D721Med (cell line): ENCODE data around the gene OR1L8.
"Not testable (repeated sequence)": the region's sequence is repeated elsewhere in the genome, so short reads cannot be mapped to it uniquely, and the experiment has no call there.

Experiments
- DNase-seq: peaks from one replicate; pipeline ENCODE4 v3.0.0; 2011; ENCODE audit warnings: low spot score; ENCODE audit not compliant: insufficient read length
- FAIRE-seq: peaks from 2 replicates; lab custom pipeline; 2011; peaks lifted over from hg19 to GRCh38; lab: Jason Lieb, UNC
- TF ChIP-seq, protein P1 (sequence below): IDR thresholded peaks from 2 replicates; pipeline ENCODE4 v1.5.1; 2012; ENCODE audit warnings: mild to moderate bottlenecking, control low read depth; ENCODE audit not compliant: insufficient read depth; ENCODE audit errors: missing control alignments

Gene OR1L8

GRCh38 chr9:122583284-122583683 is at the start of gene OR1L8:
Gene OR1L8, minus strand, starts transcription at chr9:122583384. Its CDS starts 14,907 bp downstream, at chr9:122568477.
- FAIRE-seq, DNase-seq: not testable (repeated sequence)

DNA sequence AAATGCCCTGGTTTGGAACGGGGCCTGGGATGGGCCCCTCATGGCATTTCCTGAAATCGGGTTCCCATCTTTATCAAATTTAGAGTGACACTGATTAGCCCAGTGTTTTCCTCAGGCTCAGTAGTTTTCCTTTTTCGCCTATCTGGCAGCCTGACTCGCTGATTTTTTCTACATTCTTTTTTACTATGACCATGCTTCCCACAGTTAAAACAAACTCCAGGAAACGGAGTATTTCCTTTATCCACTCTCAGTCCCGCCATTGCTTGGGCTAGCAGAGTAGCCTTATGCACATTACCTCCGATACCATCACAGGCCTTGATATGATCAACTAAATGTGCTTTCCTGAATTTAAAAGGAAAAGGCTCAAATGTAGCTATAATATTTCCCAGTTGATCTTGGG is 36.8 kb upstream of the OR1L8 start:
- no peak for FAIRE-seq
- no peak for DNase-seq
- TF ChIP-seq, protein P1, sequence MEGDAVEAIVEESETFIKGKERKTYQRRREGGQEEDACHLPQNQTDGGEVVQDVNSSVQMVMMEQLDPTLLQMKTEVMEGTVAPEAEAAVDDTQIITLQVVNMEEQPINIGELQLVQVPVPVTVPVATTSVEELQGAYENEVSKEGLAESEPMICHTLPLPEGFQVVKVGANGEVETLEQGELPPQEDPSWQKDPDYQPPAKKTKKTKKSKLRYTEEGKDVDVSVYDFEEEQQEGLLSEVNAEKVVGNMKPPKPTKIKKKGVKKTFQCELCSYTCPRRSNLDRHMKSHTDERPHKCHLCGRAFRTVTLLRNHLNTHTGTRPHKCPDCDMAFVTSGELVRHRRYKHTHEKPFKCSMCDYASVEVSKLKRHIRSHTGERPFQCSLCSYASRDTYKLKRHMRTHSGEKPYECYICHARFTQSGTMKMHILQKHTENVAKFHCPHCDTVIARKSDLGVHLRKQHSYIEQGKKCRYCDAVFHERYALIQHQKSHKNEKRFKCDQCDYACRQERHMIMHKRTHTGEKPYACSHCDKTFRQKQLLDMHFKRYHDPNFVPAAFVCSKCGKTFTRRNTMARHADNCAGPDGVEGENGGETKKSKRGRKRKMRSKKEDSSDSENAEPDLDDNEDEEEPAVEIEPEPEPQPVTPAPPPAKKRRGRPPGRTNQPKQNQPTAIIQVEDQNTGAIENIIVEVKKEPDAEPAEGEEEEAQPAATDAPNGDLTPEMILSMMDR, result no peak

GRCh38 chr9:122614362-122614761 is 31.2 kb upstream of the OR1L8 start, which contains the start of gene OR1Q1:
Gene OR1Q1, plus strand, starts transcription at chr9:122614738. Its CDS starts 0 bp downstream, at chr9:122614738.
- TF ChIP-seq, protein P1, result no peak
- DNase-seq (no peak), FAIRE-seq (no peak)

DNA sequence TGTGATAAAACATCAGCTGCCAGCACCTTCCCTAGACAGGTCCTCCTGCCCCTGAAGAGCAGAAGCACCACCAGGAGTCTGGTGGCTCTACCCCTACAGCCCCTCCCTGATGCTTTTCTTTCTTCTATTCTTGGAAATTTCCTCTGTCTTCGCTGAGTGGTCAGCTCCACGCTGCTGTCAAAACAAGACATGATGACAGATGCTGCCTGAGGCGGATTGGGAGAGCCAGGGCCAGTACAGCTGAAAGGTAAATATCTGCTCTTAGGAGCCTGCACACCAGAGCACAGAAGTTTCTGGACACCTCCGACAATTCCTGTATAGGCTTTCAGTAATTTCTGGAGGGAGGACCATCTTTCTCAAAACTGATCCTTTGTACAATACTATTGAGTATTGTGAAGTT is 26.6 kb upstream of the OR1L8 start:
- no peak for DNase-seq
- TF ChIP-seq, protein P1, result no peak
- no peak for FAIRE-seq

DNA sequence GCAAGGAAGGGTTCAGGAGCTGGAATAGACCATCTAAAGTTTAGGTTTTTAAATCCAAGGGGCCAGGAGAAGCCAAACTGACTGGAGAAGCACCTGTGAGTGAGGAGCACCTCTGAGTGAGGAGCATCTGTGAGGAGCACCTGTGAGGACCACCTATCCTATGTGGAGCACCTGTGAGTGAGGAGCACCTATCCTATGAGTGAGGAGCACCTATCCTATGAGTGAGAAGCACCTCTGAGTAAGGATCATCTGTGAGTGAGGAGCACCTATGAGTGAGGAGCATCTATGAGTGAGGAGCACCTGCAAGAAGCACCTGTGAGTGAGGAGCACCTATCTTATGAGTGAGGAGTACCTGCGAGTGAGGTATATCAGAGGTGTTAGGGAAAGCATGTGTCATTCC is 23.4 kb upstream of the OR1L8 start:
- FAIRE-seq (no peak), DNase-seq (no peak)
- TF ChIP-seq, protein P1, result no peak

GRCh38 chr9:122605691-122606090 is 22.5 kb upstream of the OR1L8 start:
- no peak for FAIRE-seq
- TF ChIP-seq, protein P1, result no peak
- no peak for DNase-seq

GRCh38 chr9:122580360-122580759 is 2.8 kb downstream of the OR1L8 start:
- TF ChIP-seq, protein P1, result no peak
- FAIRE-seq (no peak), DNase-seq (no peak)

DNA sequence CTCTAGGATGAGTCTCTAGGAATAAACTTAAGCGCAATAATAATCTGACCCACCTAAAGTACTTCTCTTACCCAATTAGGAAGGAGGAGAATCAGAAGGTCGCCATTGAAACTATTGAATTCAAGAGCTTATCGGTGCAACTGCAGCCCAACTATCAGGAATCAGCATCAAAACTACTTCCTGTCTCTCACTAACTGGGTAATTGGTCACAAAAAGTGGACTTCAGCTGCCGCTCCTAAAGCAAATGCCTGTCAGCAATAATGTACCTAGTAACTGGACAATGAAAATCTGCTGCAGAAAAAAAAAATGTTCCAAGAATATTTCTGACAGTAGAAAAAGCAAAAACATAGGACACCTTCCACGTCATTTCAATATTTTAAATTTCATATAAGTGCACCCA is 3.3 kb downstream of the OR1L8 start:
- DNase-seq, result no peak
- no peak for FAIRE-seq
- TF ChIP-seq, protein P1, result no peak
